Myocyte (in vitro differentiated cells): ENCODE data around the gene DNAJC5. TPM values are rescaled to one million over a fixed set of nuclear protein-coding genes. Genes with fewer than 3 reads are reported as not detected.
"Not testable (repeated sequence)": the region's sequence is repeated elsewhere in the genome, so short reads cannot be mapped to it uniquely, and the experiment has no call there.

Experiments
- DNase-seq: peaks from one replicate; pipeline ENCODE4 v3.0.0-alpha.2; 2012; ENCODE audit warnings: low read depth
- total RNA-seq: library from RNA; depleted of rRNA; stranded (reverse); fragments of >200 nt; gene quantifications from 2 replicates; pipeline ENCODE4 v1.2.3, GENCODE V29; 2014

DNAJC5 gene
- total RNA-seq, 1 donor from 2014 or later: 49.3 TPM

GRCh38 chr20:63953764-63954429 is 59.0 kb downstream of the DNAJC5 start:
- no peak for DNase-seq

DNA sequence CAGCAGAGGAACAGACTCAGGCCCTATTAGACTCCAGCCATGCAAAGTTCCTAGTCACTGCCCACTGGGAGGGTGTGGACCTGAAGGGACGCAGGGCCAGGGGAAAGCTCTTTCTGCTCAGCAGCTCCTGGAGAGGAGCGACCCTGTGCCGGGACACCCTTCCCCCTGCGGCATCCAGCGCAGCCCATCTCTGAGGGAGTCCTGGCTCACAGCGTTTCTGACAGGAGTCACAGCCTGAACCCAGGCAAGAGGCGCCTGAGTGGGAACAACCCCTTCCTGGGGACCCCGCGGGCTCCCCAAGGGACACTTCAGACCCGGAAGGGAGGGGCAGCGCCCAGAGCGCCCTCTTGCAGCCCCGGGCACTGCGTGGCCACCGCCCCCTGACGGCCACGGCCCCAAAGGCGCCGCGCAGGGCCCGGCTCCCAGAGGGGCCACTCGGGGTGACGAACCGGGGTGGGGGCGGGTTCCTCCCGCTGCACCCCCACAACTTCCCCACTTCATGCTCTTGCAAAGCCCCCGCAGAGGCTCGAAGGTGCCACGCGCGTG is 60.4 kb downstream of the DNAJC5 start:
- DNase-seq: peak; percentile 50

GRCh38 chr20:63955827-63956663 is 61.1 kb downstream of the DNAJC5 start, which contains the start of gene UCKL1:
Gene UCKL1 (minus strand): TSS chr20:63956416. CDS start chr20:63956372, 44 bp downstream.
- peak; percentile 88 for DNase-seq

GRCh38 chr20:63956664-63957003 is 61.7 kb downstream of the DNAJC5 start:
- no peak for DNase-seq

DNA sequence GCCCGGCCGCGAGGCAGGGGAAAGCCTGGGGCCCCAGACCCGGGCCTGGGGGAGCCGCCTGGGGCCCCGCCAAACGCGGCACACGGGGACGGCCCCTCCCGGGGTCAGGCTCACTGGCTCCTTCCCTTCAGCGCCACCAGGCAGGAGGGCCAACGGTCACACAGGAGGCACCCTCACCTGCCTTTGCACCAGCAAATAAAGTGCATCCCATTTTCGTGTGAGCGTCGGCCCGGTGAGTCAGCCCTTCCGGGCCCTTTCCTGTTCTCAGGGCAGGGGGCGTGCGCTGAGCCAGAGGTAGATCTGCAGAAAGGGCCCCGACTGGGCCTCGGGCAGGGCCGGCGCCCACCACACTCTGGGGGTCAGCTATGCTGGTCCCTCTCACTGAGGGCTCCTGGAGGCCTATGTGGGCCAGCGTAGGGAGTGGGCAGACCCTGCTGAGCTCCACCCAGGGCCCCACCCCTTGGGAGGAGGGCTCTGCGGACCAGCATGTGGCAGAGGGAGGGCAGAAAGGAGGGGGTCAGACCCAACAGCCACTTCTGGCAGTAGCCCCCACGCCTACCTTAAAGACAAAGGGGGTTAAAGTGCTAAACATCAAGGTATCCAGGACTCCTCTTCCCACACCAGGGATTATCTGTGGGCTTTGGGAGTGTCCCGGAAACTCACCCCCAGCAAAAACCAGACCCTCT is 62.2 kb downstream of the DNAJC5 start:
- peak; percentile 87 for DNase-seq

DNA sequence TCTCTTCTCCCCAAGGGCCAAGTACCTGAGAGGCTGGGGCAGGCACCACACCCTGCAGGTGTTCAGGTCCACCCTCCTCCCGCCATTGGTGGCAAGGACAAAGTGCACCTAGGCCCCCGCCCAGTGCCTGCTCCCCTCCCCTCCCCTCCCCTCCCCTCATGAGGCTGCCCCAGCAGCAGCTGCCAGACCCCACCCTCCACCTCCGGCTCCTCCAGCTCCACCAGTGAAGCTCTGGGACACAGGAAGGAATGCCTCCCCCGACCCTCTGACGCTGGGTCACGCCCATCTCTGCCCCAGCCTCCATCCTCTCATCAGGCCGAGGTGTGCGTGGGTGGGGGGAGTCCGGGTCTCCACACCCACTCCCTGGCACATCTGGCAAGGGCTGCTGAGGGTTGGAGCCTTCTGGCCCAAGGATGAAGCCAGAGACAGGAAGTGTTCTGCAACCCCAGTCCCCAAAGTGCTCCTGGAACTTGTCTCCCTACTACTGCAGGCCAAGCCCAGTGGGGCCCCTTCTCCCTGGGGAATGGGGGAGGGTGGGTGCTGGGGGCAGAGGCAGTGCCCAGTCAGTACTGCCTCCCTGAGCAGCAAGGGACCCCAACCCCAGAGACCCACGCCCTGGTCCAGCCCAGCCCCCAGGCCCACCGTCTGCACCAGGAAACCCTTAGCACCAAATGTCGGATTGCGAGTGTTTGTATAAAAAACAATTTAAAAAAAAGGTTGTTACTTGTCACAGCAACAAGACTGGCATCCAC is 62.9 kb downstream of the DNAJC5 start:
- peak; percentile 58 for DNase-seq

GRCh38 chr20:63958471-63958870 is 63.5 kb downstream of the DNAJC5 start:
- no peak for DNase-seq

DNA sequence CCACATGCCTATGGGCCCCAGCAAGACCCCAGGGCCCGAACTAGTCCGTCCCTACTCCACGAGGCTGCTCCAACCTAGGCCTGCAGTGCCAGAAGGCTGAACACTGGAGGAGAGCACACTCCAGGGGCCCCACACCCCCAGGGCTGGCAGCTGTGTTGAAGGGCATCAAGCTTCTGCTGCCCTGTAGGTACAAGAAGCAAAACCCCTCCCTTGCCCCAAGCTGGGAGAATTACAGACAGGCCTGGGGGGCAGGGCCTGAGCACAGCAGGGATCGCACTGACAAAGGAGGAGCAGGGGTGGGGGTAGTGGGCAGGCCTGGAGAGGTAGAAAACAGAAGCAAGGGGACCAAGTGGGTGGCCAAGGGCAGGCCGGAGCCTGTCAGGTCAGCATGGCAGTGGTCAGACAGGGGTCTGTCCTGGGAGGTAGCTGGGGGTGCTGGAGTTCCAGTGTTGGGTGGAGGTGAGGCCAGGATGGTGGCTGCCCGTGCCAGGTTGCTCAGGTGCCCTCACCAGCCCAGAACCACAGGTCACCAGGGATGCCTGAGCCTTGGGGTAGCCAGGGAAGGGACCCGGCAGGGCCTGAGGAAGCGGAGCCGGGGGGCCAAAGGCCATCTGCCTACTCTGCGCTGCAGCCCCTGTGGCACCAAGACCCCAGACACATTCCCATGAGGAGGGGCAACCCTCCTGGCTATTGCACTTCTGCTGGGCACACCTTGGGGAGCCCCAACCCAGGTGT is 64.2 kb downstream of the DNAJC5 start:
- no peak for DNase-seq

- no peak for DNase-seq
Measured at GRCh38 chr20:63959699-63960075, 64.8 kb downstream of the DNAJC5 start.

DNA sequence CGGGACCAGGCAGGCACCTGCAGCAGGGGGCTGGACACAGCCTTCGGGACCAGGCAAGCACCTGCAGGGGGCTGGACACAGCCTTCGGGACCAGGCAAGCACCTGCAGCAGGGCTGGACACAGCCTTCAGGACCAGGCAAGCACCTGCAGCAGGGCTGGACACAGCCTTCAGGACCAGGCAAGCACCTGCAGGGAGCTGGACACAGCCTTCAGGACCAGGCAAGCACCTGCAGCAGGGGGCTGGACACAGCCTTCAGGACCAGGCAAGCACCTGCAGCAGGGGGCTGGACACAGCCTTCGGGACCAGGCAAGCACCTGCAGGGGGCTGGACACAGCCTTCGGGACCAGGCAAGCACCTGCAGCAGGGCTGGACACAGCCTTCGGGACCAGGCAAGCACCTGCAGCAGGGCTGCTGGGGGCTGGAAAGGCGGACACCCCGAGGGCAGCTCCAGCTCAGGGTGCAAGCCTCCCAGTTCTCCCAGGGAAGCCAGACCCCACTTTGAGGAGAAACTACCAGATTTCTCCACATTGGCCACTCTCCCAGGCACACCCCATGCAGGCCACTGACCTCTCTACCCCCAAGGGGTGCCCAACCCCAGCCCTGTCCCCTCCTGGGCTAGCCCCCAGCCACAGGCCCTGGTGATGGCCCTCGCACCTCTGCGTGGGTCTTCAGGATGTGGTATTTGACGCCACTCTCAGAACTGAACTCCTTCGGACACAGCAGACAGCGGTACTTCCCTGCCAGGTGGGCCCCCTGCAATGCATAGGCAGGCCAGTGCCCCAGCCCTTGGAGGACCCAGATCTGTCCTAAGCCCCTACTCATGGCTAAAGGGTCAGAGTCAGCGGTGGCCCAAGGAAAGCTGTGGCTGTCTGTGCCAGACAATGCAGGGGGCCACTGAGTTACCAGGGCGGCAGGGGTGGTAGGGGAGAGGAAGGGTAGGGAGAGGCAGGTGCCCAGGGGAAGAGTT is 66.0 kb downstream of the DNAJC5 start:
- not testable (repeated sequence) for DNase-seq

GRCh38 chr20:63961664-63962425 is 66.9 kb downstream of the DNAJC5 start:
- no peak for DNase-seq

GRCh38 chr20:63962426-63963347 is 67.8 kb downstream of the DNAJC5 start:
- no peak for DNase-seq

DNA sequence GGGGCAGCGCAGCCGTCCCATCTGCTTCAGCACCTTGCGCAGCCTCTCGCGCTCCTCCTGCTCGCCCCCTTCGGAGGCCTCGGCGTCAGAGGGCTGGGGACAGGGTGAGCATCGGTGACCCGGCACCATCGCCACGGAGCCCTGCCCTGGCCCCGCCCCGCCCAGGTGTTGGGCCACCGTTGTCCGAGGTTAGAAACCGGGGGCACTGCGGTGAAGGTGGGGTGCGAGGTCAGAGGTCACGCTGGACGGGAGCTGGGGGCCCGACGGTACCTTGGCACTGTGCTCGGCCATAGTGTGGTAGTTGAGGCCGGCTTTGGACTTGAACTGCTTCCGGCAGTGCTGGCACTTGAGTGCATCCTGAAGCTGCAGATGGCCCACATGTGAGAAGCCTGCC is 68.4 kb downstream of the DNAJC5 start:
- DNase-seq: no peak

GRCh38 chr20:63963784-63964301 is 68.9 kb downstream of the DNAJC5 start:
- no peak for DNase-seq

GRCh38 chr20:63964412-63964811 is 69.5 kb downstream of the DNAJC5 start:
- DNase-seq: no peak

DNA sequence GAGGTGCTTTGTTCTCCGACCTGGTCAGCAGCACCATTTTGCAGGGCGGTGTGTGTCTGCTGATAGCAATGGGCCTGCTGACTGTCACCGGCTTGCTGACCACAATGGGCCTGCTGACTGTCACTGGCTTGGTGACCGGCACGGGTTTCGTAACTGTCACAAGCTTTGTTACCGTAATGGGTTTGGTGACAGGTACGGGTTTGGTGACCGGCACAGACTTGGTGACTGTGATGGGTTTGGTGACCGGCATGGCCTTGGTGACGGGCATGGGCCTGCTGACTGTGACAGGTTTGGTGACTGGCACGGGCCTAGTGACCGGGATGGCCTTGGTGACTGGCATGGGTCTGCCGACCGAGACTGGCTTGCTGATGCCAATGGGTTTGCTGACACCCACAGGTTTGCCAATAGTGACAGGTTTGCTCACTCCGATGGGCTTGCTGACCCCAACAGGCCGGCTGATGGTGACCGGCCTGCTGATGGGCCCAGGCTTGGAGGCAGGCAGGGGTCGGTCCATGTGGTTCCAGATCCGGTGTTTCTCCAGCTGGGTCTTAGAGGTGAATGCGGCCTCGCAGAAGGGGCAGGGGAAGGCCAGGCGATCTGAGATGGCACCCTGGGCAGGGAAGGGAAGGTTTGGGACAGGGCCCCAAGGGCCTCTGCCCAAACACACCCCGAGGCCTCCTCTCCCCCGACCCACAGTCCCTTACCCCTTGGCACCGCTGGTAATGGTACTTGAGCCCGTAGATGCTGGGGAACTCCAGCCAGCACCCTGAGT is 71.4 kb downstream of the DNAJC5 start:
- no peak for DNase-seq
